Bronchial epithelial cell (primary cell): ENCODE data around the gene PTPRN2. TPM values are rescaled to one million over a fixed set of nuclear protein-coding genes. Genes with fewer than 3 reads are reported as not detected.

Experiments
- DNase-seq: peaks from one replicate; pipeline ENCODE4 v3.0.0-alpha.2; 2010; ENCODE audit warnings: low read depth
- FAIRE-seq: peaks from 2 replicates; lab custom pipeline; 2011; peaks lifted over from hg19 to GRCh38; lab: Jason Lieb, UNC
- H3K27me3 ChIP-seq: 2 replicates; pipeline ENCODE4 v1.5.1; 2011; ENCODE audit warnings: low read length; ENCODE audit not compliant: control insufficient read depth, insufficient read depth
- H3K36me3 ChIP-seq: 2 replicates; pipeline ENCODE4 v1.5.1; 2011; ENCODE audit warnings: low read length; ENCODE audit not compliant: control insufficient read depth, insufficient read depth
- H3K4me3 ChIP-seq: 2 replicates; pipeline ENCODE4 v1.5.1; 2011; ENCODE audit warnings: mild to moderate bottlenecking, low read depth, low read length, control low read depth
- total RNA-seq: library from RNA; depleted of rRNA; stranded (reverse); fragments of >200 nt; gene quantifications from 2 replicates; pipeline ENCODE4 v1.2.1, GENCODE V29; 2014
- TF ChIP-seq, protein P1 (sequence below): IDR thresholded peaks from 2 replicates; pipeline ENCODE4 v1.5.1; 2011; ENCODE audit warnings: mild to moderate bottlenecking, moderate library complexity, low read length, control low read depth, inconsistent platforms; ENCODE audit not compliant: insufficient read depth, severe bottlenecking

The PTPRN2 gene
- total RNA-seq, 1 donor from 2014 or later, result 1.1 TPM

DNA sequence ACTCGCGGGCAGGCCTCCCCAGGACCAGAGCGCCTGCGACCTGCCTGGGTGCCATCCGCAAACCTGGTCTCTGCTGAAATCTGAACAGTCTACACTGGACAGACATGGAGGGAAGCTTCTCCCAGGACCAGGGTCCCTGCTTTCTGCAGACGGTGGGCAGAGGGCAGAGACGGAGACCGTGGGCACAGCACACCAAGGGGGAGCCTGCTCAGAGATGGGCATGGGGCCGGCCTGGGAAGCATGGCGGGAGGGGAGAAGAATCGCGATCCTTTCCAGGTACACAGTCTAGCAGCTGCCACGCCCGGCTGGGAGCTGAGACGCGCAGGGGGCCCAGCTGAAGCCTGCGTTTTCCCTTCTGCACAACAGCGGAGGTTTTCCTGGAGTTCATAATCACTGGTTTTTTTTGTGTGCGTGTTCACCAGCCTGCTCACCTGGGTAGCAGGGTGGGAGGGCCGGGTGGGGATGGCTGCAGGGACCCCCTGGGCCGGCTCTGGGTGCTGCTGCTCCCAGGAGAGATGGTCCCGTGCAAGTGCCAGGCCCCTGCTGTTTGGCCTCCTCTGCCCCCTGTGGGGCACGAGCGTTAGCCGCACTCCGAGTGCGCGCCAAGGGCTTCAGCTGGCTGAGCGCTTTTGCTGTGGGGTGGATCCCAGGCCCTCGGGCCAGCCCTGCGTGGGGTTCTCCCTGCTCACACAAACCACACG lies 802.0 kb downstream of the PTPRN2 start:
- FAIRE-seq, result no peak
- DNase-seq, result no peak
- Histone ChIP-seq H3K36me3 (no peaks in the 10 kb centered on the region), H3K4me3 (no peak overlapping the region), H3K27me3 (no peaks in the 10 kb centered on the region)
- TF ChIP-seq, protein P1, sequence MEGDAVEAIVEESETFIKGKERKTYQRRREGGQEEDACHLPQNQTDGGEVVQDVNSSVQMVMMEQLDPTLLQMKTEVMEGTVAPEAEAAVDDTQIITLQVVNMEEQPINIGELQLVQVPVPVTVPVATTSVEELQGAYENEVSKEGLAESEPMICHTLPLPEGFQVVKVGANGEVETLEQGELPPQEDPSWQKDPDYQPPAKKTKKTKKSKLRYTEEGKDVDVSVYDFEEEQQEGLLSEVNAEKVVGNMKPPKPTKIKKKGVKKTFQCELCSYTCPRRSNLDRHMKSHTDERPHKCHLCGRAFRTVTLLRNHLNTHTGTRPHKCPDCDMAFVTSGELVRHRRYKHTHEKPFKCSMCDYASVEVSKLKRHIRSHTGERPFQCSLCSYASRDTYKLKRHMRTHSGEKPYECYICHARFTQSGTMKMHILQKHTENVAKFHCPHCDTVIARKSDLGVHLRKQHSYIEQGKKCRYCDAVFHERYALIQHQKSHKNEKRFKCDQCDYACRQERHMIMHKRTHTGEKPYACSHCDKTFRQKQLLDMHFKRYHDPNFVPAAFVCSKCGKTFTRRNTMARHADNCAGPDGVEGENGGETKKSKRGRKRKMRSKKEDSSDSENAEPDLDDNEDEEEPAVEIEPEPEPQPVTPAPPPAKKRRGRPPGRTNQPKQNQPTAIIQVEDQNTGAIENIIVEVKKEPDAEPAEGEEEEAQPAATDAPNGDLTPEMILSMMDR, result no peak

DNA sequence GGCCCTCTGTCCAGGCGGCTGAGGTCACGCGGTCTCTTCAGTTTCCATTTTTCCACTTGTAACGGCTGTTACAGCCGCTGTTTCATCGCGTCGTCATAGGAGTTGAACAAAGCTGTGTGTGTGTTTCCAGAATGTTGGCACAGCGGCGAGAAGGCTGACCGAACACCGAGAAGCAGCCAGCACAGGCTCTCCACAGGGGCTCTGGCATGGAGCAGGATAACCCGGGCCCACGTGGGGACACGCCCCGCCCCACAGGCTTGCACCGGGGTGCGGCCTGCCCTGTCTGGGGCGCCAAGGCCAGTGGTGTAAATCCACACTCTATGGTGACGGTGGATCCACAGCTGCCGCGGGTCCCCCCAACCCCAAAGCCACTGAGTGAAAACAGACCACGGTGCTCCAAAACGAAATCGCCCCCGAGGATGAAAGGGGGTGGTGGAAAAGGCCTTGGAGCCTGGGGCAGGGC lies 802.6 kb downstream of the PTPRN2 start:
- H3K36me3 ChIP-seq, result no peaks in the 10 kb centered on the region
- TF ChIP-seq, protein P1, result no peak
- no peak overlapping the region for H3K4me3 ChIP-seq
- DNase-seq, result no peak
- no peak for FAIRE-seq
- H3K27me3 ChIP-seq, result no peaks in the 10 kb centered on the region

DNA sequence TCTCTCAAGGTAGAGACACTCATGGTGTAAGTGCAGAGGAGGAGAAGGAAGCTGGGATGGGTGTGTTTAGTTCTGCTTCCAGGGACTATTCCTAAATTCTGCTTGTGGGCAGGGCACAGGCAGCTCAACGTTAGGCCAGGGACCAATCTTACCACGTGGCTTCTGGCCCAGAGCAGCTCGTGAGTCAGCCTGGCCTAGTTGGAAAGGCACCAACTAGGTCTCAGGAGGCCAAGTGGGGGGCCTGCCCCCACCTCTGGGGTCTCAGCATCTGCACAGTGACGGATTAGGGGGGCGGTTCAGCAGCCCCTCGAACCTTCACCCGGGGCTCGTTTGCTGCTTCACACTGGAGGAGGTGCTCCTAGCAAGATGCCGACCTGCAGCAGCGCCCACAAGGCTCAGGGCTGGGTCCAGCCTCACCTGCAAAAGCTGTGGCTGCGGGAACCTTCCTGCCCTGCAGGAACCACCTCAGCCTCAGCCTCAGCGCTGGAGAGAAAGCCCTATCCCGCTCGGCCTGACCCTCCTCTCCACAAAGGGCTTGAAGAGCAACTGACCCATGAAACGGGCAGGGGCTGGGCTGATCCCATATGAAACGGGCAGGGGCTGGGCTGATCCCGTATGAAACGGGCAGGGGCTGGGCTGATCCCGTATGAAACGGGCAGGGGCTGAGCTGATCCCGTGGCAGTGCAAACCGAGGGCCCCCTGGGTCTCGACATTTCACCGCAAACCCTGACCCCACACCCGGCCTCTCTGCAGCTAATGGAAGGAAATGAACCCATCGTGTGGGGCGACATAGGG lies 803.4 kb downstream of the PTPRN2 start:
- Histone ChIP-seq H3K4me3 (no peak overlapping the region), H3K27me3 (no peaks in the 10 kb centered on the region), H3K36me3 (no peaks in the 10 kb centered on the region)
- TF ChIP-seq, protein P1, result no peak
- DNase-seq (no peak), FAIRE-seq (no peak)

DNA sequence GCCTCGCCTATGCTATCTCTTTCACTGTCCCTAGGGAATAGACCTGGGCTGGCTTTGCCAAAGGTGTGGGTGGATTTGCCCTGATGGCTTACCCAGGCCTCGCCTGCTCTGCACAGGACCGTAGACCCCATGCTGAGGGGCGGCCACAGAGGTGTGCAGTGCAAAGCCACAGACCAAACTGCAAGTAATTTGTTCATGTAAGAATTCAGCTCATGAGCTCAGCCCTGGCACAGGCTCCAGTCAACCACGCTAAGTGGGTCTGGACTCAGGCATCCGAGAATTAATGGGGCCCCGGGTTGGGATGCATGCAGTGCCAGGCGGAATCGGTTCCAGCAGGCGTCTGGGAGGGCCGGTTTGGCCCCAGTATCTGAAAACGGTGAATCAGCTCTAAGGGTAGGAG lies 805.6 kb downstream of the PTPRN2 start:
- Histone ChIP-seq H3K4me3 (no peak overlapping the region), H3K36me3 (no peaks in the 10 kb centered on the region), H3K27me3 (no peaks in the 10 kb centered on the region)
- DNase-seq, result no peak
- TF ChIP-seq, protein P1, result no peak
- FAIRE-seq, result no peak

DNA sequence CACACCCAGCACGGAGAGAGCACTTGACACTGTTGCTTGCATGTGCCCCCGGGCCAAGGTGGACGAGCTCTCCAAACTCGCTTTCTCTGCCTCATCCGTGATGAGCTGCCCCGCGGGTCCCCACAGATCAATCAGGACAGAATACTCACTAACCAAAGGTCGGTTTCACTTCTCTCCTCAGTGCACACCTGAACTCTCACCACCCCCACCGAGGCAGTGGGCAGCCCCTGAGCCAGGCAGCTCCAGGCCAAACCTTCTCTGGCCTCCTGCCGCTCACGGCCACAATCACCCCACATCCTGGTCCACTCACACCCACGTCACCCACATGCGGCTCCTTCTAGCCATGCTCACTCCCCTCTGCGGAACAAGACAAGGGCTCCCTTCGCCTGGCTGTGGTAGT lies 806.9 kb downstream of the PTPRN2 start:
- FAIRE-seq (no peak), DNase-seq (no peak)
- no peaks in the 10 kb centered on the region for H3K27me3 ChIP-seq
- no peaks in the 10 kb centered on the region for H3K36me3 ChIP-seq
- TF ChIP-seq, protein P1, result no peak
- H3K4me3 ChIP-seq, result no peak overlapping the region
